Endothelial cell of umbilical vein (primary cell): Measurements from ENCODE around the gene PCDHB15.

Experiments
- CTCF ChIP-seq, 2 donors: IDR thresholded peaks; 1 replicate in 1 of 2; 2 replicates in 1 of 2; pipeline ENCODE4 v1.5.1; 2011; ENCODE audit warnings: low read length in 2 of 2, mild to moderate bottlenecking in 2 of 2, moderate library complexity in 2 of 2, control low read depth in 1 of 2, inconsistent platforms in 1 of 2, low read depth in 1 of 2; ENCODE audit not compliant: insufficient read depth in 1 of 2; ENCODE audit errors: extremely low read depth in 1 of 2
- MAX ChIP-seq: IDR thresholded peaks from 2 replicates; pipeline ENCODE4 v1.6.1; 2011; ENCODE audit not compliant: insufficient read depth, insufficient read length
- POLR2AphosphoS5 ChIP-seq: IDR thresholded peaks from 2 replicates; pipeline ENCODE4 v1.6.1; 2012; ENCODE audit warnings: low read depth, mild to moderate bottlenecking, control low read depth, low read length, moderate library complexity; ENCODE audit not compliant: insufficient read depth

- TF ChIP-seq POLR2AphosphoS5 (no peak), CTCF (IDR thresholded peaks at IDR 0.05; ENCODE audit: extremely low read depth in 1 of 2, insufficient read depth in 1 of 2, low read depth in 1 of 2, low read length in 2 of 2) (no peak), MAX (no peak)
Measured at GRCh38 chr5:141236516-141237313, 8.5 kb upstream of the PCDHB15 start.
